ENCODE results near the gene TMEM9B.
"Not testable (repeated sequence)": the region's sequence is repeated elsewhere in the genome, so short reads cannot be mapped to it uniquely, and the experiment has no call there.

Gene TMEM9B

GRCh38 chr11:8964324-8965320 is at the start of gene TMEM9B:
Gene TMEM9B, minus strand, starts transcription at chr11:8964442. Its CDS starts 129 bp downstream, at chr11:8964313.
- peak; percentile 21 to 58 for DNase-seq (ENCODE audit: extremely low read depth in 1 of 2, low read depth in 1 of 2)

DNA sequence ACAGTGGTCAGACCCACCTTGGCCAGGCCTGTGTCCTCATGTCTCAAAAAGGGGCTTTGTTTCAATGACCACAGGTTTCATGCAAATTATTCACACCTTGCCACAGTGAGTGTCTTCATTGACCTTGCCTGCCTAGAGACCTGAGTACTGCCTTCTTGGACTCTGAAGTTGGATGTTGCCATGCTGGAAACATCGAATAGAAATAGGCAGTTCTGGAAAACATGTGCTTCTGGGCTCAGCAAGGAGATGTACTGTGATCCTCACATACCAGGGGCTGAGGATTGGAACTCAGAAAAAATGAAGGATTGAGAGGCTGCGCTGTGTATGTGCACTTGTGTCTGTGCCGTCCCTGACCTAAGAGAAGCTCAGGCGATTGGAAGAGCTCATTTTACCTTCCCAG is 49.1 kb upstream of the TMEM9B start:
- no peak for DNase-seq (ENCODE audit: extremely low read depth in 1 of 2, low read depth in 1 of 2)

DNA sequence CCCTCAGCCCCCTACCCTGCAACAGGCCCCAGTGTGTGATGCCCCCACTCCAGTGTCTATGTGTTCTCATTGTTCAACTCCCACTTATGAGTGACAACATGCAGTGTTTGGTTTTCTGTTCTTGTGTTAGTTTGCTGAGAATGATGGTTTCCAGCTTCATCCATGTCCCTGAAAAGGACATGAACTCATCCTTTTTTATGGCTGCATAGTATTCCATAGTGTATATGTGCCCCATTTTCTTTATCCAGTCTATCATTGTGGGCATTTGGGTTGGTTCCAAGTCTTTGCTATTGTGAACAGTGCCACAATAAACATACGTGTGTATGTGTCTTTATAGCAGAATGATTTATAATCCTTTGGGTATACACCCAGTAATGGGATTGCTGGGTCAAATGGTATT is 45.3 kb upstream of the TMEM9B start:
- not testable (repeated sequence) for DNase-seq (ENCODE audit: extremely low read depth in 1 of 2, low read depth in 1 of 2)

GRCh38 chr11:9008661-9009060 is 44.4 kb upstream of the TMEM9B start:
- no peak for DNase-seq (ENCODE audit: extremely low read depth in 1 of 2, low read depth in 1 of 2)

GRCh38 chr11:9008011-9008550 is 43.8 kb upstream of the TMEM9B start:
- no peak for DNase-seq (ENCODE audit: extremely low read depth in 1 of 2, low read depth in 1 of 2)

GRCh38 chr11:9005087-9005486 is 40.8 kb upstream of the TMEM9B start:
- no peak for DNase-seq (ENCODE audit: extremely low read depth in 1 of 2, low read depth in 1 of 2)

DNA sequence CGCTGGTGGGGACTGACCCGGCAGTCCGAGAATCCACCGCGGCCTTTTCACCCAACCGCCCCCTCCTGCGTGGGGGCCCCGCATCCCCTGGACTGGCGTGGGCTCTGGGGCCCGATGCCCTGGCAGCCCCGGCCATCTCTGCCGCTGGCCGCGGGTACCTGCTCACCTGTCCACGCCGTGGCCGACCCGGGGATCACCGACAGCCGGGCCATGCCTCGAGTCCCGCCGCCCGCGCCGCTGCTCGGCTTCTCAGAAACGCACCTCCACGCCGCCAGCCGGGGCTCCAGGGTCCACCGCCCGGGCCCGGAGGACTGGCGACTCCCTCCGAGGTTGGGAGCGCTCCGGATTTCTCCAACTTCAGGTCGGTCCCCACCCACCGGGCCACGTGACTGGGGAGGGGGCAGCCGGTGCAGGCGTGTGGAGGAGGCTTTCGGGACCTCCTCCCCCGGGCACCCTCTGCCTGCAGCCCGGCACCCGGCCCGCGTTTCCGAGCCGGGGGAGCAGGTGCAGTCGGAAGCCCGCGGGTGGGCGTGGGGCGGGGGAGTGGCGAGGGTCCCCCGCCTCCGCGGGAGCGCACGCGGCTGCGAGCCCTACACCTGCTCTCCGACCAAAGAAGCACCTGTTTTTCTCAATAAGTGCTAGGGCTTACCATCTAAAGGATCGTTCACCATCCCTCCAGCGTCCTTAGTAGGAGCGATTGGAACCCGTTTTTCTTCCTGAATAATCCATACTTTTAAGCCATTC is 40.1 kb upstream of the TMEM9B start:
- DNase-seq (ENCODE audit: extremely low read depth in 1 of 2, low read depth in 1 of 2), result peak in 1 of 2 donors; percentile 5

DNA sequence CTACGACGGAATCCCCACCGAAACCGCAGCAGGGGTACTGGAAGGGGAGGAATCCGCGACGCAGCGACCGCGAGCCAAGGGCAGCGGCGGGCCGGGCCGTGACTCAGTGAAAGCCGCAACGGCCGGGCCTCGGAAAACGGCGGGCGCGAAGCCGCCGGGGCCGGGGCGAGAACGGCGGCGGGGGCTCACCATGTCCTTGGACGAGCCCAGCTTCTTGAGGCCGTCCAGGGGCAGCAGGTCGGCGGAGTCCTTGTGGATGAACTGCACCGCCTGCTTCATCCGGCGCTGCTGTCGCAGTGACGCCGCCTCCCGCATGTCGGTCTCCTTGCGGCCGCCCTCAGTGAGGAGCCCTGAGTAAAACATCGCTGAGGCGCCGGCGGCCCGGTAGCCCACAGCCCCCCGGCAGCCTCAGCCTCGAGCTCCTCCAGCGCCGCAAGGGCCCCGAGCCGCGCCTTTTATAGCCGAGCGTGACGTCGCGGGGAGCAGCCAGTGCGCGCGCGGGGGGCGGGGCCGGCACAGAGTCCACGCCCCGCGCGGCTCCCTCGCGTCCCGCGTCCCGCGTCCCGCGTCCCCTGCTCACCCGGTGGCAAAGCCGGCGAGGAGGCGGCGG is 39.4 kb upstream of the TMEM9B start, which contains the start of gene NRIP3:
Gene NRIP3, minus strand, starts transcription at position 429 of the 610 bp plus-strand sequence. Its CDS starts 66 bp downstream, at position 363.
- peak; percentile 59 to 67 for DNase-seq (ENCODE audit: extremely low read depth in 1 of 2, low read depth in 1 of 2)

DNA sequence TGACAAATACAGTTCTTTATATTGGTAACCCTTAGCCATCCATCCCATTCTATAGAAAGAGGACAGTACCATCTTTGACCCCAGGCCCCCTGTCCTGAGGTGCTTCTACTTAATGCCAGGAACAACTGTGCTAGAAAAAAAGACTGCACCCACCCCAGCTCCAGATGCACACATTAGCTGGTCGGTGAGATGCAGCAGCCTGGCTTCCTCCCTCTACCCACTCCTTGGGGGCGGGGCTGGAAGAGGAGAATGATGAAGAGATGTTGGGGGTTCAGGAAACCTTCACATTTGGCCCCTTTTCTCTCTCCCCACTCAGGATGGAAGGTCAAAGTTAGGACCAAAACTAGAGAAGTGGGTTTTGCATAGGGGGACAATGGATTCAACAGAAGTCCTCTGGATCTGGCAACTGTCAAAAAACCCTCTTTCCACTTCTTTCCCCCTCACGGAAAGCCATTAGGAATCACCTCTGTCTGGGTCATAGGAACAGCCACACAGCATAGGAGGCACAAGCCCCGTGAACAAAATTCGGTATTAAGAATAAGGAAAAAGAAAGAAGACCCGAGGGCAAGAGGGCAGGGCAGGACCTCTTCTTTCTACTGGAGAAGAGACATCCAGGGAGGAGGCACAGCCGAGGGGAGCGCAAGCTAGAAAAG is 38.8 kb upstream of the TMEM9B start:
- no peak for DNase-seq (ENCODE audit: extremely low read depth in 1 of 2, low read depth in 1 of 2)

DNA sequence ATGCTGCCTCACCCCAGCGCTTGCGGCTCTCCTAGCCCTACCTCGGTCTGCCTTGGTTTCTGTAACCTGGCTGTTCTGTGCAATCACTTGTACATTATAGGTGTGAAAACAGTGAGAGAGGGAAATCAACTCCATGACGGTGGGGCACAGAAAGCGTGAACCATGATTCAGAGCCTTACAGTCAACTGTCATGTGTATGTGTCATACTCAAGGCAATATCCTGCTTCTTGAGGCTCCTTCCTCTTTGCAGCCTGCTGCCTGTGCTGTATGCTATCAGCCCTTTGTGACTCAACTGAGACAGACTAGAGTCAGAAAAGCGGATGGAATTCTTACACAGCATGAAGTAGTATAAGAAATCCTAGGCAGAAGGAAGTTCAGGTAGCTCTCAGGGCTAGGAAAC is 37.5 kb upstream of the TMEM9B start:
- DNase-seq (ENCODE audit: extremely low read depth in 1 of 2, low read depth in 1 of 2), result no peak

- DNase-seq (ENCODE audit: extremely low read depth in 1 of 2, low read depth in 1 of 2), result no peak
Observed at GRCh38 chr11:8998017-8998416, 33.8 kb upstream of the TMEM9B start.

GRCh38 chr11:8997451-8997850 is 33.2 kb upstream of the TMEM9B start:
- DNase-seq (ENCODE audit: extremely low read depth in 1 of 2, low read depth in 1 of 2), result no peak

DNA sequence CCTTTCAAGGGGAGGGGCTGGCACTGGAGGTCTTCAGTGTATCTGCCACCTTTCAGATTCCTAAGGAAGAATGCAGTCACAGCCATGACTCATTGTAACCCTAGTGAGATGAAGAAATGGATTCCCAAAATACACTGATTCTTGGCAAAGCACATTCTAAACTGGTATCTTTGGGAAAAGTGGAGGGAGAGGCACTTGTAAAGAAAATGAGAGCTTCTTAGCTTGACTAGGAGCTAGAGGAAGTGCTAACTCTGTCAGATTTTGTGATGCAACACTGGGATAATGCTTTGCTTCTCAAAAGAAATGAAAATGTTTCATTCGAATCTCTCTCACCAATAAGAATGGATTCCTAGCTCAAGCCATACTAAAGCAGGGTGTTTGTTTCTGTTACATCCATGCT is 25.2 kb upstream of the TMEM9B start:
- DNase-seq (ENCODE audit: extremely low read depth in 1 of 2, low read depth in 1 of 2), result no peak

DNA sequence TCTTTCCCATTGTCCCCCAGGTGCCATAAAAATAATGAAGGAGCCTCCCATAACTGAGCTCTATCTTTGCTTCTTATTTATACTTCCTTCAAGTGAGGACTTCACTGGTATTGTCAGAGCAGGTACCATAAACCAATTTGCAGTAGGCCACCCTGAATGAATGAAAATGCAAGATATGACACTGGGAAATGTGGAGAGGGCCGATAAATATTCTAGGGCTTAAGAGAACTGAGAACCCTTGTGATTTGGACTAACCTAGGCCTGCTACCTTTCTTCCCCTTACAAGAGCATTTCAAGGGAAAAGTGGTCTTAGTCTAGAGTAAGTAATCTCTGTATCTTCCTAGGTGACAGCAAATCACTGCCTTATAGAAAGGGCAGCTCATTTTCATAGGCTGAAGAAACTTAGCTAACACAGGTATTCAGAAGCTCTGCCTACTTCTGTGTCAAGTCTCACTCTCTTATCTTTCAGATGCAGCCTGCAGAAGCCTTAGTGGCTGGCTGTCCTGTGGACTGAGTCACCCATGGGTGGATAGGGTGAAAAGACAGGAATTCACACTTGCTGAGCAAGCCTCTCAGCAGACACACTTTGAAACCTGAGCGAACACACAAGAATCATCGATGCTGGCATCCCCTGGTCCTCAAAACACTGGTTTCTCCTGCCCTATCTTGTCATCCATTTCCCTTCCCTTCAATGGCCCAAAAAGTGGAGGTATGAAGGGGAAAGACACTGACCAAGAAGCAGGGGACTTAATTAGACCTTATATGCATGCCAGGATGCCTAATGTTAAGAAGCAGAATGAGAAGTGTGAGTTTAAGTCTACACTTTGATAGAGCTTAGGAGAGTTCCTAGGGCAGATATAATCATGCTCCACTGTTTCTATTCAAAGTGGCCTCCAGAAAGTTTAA is 24.3 kb upstream of the TMEM9B start:
- no peak for DNase-seq (ENCODE audit: extremely low read depth in 1 of 2, low read depth in 1 of 2)

DNA sequence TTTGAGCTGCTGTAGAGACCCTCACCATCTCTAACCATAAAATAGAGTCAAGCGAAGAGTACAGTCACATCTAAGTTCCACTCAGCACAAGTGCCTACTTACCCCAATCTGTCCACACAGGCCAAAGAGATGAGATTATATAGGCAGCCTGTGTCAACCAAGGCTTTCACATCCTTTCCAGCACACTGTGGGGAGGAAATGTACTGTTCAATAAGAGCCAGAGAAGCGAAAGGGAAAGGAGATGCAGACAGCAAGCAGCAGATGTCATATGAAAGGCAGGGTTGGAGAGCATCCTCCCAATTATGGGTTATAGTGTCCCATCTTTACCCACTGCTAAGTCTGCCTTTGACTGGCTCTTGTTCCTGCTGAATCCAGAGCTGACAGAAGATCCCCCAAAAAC is 23.2 kb upstream of the TMEM9B start:
- no peak for DNase-seq (ENCODE audit: extremely low read depth in 1 of 2, low read depth in 1 of 2)

GRCh38 chr11:8986772-8987171 is 22.5 kb upstream of the TMEM9B start:
- not testable (repeated sequence) for DNase-seq (ENCODE audit: extremely low read depth in 1 of 2, low read depth in 1 of 2)

- no peak for DNase-seq (ENCODE audit: extremely low read depth in 1 of 2, low read depth in 1 of 2)
Observed at GRCh38 chr11:8985462-8985861, 21.2 kb upstream of the TMEM9B start.

GRCh38 chr11:8983552-8983951 is 19.3 kb upstream of the TMEM9B start:
- no peak for DNase-seq (ENCODE audit: extremely low read depth in 1 of 2, low read depth in 1 of 2)

- DNase-seq (ENCODE audit: extremely low read depth in 1 of 2, low read depth in 1 of 2), result no peak
Observed at GRCh38 chr11:8980485-8980884, 16.2 kb upstream of the TMEM9B start.

Data from activated CD8-positive, alpha-beta memory T cell treated with anti-CD3 and anti-CD28 coated beads for 1 hour (primary cell).